PC-9 (cell line): Measurements from ENCODE around the gene TMEM163. TPM values are rescaled to one million over a fixed set of nuclear protein-coding genes. Genes with fewer than 3 reads are reported as not detected.

Experiments used
- BruUV-seq: library from RNA; stranded (reverse); fragments of 400-500 nt; replicated peaks from 2 replicates; lab custom pipeline; 2021; lab: Mats Ljungman, UMichigan
- CTCF ChIA-PET: fragments of 300-600 bp; sonication (Branson Sonifier 250); formaldehyde crosslinking; loops from one replicate; lab custom pipeline; 2022; ENCODE audit warnings: antibody characterized with exemption; lab: Charles Lee
- POLR2A ChIA-PET: fragments of 300-600 bp; sonication (Branson Sonifier 250); formaldehyde crosslinking; loops from one replicate; lab custom pipeline; 2022; ENCODE audit warnings: antibody characterized with exemption; ENCODE audit not compliant: unreplicated experiment; lab: Charles Lee
- DNase-seq, 2 experiments: peaks; one replicate each; pipeline versions ENCODE4 v3.0.0 to v3.0.0-alpha.2; 2015 to 2022; ENCODE audit warnings: mixed read lengths in 1 of 2
- H2AFZ ChIP-seq: fragments of 200-600 bp; sonication (generic); 2 replicates; pipeline ENCODE4 v1.8.1; 2017; ENCODE audit warnings: antibody characterized with exemption
- H3F3A ChIP-seq: fragments of 200-600 bp; sonication (generic); 2 replicates; pipeline ENCODE4 v1.8.1; 2017; ENCODE audit warnings: antibody characterized with exemption, mild to moderate bottlenecking, low read depth; ENCODE audit not compliant: insufficient read depth
- H3K27ac ChIP-seq: fragments of 200-600 bp; sonication (generic); 2 replicates; pipeline ENCODE4 v1.6.1; 2016; ENCODE audit warnings: mixed run types
- H3K27me3 ChIP-seq: fragments of 200-600 bp; sonication (generic); 2 replicates; pipeline ENCODE4 v1.6.1; 2016; ENCODE audit warnings: low read depth, mixed run types; ENCODE audit not compliant: insufficient read depth
- H3K36me3 ChIP-seq: fragments of 200-600 bp; sonication (generic); 2 replicates; pipeline ENCODE4 v1.6.1; 2016; ENCODE audit warnings: low read depth, mixed run types
- H3K4me1 ChIP-seq: fragments of 200-600 bp; sonication (generic); replicated peaks from 2 replicates; pipeline ENCODE4 v1.6.1; 2016; ENCODE audit warnings: mixed run types; ENCODE audit not compliant: insufficient read depth
- H3K4me2 ChIP-seq: fragments of 200-600 bp; sonication (generic); 2 replicates; pipeline ENCODE4 v1.6.1; 2017; ENCODE audit warnings: mixed run types
- H3K4me3 ChIP-seq: fragments of 200-600 bp; sonication (generic); 2 replicates; pipeline ENCODE4 v1.6.1; 2016; ENCODE audit warnings: mixed run types
- H3K79me2 ChIP-seq: fragments of 200-600 bp; sonication (generic); 2 replicates; pipeline ENCODE4 v1.6.1; 2017; ENCODE audit warnings: low read depth, mixed run types
- H3K9me2 ChIP-seq: fragments of 200-600 bp; sonication (generic); 2 replicates; pipeline ENCODE4 v1.8.1; 2017; ENCODE audit warnings: mild to moderate bottlenecking; ENCODE audit not compliant: insufficient read depth
- H3K9me3 ChIP-seq: fragments of 200-600 bp; sonication (generic); 2 replicates; pipeline ENCODE4 v1.8.1; 2016; ENCODE audit warnings: low read depth; ENCODE audit not compliant: insufficient read depth
- H4K20me1 ChIP-seq: fragments of 200-600 bp; sonication (generic); 2 replicates; pipeline ENCODE4 v1.8.1; 2017; ENCODE audit not compliant: insufficient read depth
- CTCF ChIP-seq: fragments of 200-600 bp; sonication (generic); conservative IDR thresholded peaks from 2 replicates; pipeline ENCODE4 v1.6.1; 2017; ENCODE audit warnings: mixed run types, antibody characterized with exemption, mild to moderate bottlenecking, moderate library complexity
- EZH2 ChIP-seq: fragments of 200-600 bp; sonication (generic); IDR thresholded peaks from 2 replicates; pipeline ENCODE4 v1.8.0; 2017; ENCODE audit warnings: antibody characterized with exemption, low read depth
- intact Hi-C: fragments of 100-400 bp; cut with micrococcal nuclease; formaldehyde crosslinking; loops from one replicate; pipeline ENCODE4 v1.10.0; 2022; ENCODE audit not compliant: unreplicated experiment
- total RNA-seq: library from RNA; stranded (reverse); gene quantifications from 2 replicates; pipeline ENCODE4 v1.2.3, GENCODE V29; 2021

TMEM163 gene
- total RNA-seq, 1 experiment from 2014 or later = 1.4 TPM

- H3K27me3 ChIP-seq = no peaks in the 10 kb centered on the region
- no peaks in the 10 kb centered on the region for H3K79me2 ChIP-seq
- H3K4me1 ChIP-seq = no peaks in the 10 kb centered on the region
- DNase-seq = no peak
- no peak overlapping the region for H3K4me3 ChIP-seq
- no peak overlapping the region for H3K4me2 ChIP-seq
- no TSS peak for BruUV-seq
- intact Hi-C loops = no loop called here
- no peak overlapping the region for H2AFZ ChIP-seq
- no peaks in the 10 kb centered on the region for H3K36me3 ChIP-seq
- no peaks in the 10 kb centered on the region for H3K9me3 ChIP-seq
- TF ChIP-seq CTCF (no peak), EZH2 (no peak)
- CTCF ChIA-PET = no interaction called here
- no peaks in the 10 kb centered on the region for H3F3A ChIP-seq
- H3K9me2 ChIP-seq = no peaks in the 10 kb centered on the region
- H4K20me1 ChIP-seq = no peaks in the 10 kb centered on the region
- no peak overlapping the region for H3K27ac ChIP-seq
- POLR2A ChIA-PET = no interaction called here
These were observed 70.2 kb downstream of the TMEM163 start for GRCh38 chr2:134648586-134648985.

- ChIA-PET CTCF (no interaction called here), POLR2A (no interaction called here)
- Histone ChIP-seq H2AFZ (no peak overlapping the region), H3K27ac (no peak overlapping the region), H4K20me1 (no peaks in the 10 kb centered on the region), H3K9me3 (no peaks in the 10 kb centered on the region), H3F3A (no peaks in the 10 kb centered on the region), H3K36me3 (no peaks in the 10 kb centered on the region), H3K9me2 (no peaks in the 10 kb centered on the region), H3K27me3 (no peaks in the 10 kb centered on the region), H3K4me3 (no peak overlapping the region), H3K79me2 (no peaks in the 10 kb centered on the region), H3K4me2 (no peak overlapping the region), H3K4me1 (no peaks in the 10 kb centered on the region)
- no TSS peak for BruUV-seq
- no peak for DNase-seq
- intact Hi-C loops = no loop called here
- TF ChIP-seq CTCF (no peak), EZH2 (no peak)
These were observed 71.1 kb downstream of the TMEM163 start for GRCh38 chr2:134647607-134648256.

- Histone ChIP-seq H3K27ac (no peak overlapping the region), H2AFZ (no peak overlapping the region), H3K27me3 (no peaks in the 10 kb centered on the region), H3K4me3 (no peak overlapping the region), H3F3A (no peaks in the 10 kb centered on the region), H4K20me1 (no peaks in the 10 kb centered on the region), H3K4me1 (no peaks in the 10 kb centered on the region), H3K36me3 (no peaks in the 10 kb centered on the region), H3K4me2 (no peak overlapping the region), H3K9me2 (no peaks in the 10 kb centered on the region), H3K9me3 (no peaks in the 10 kb centered on the region), H3K79me2 (no peaks in the 10 kb centered on the region)
- CTCF ChIA-PET = no interaction called here
- intact Hi-C loops = no loop called here
- BruUV-seq = no TSS peak
- no peak for DNase-seq
- no peak for TF ChIP-seq CTCF
- TF ChIP-seq EZH2 = no peak
- POLR2A ChIA-PET = no interaction called here
These were observed 75.9 kb downstream of the TMEM163 start for GRCh38 chr2:134642938-134643337.
